ENCODE results near the gene DTNBP1.
"Not testable (repeated sequence)": the region's sequence is repeated elsewhere in the genome, so short reads cannot be mapped to it uniquely, and the experiment has no call there.

Gene DTNBP1

DNA sequence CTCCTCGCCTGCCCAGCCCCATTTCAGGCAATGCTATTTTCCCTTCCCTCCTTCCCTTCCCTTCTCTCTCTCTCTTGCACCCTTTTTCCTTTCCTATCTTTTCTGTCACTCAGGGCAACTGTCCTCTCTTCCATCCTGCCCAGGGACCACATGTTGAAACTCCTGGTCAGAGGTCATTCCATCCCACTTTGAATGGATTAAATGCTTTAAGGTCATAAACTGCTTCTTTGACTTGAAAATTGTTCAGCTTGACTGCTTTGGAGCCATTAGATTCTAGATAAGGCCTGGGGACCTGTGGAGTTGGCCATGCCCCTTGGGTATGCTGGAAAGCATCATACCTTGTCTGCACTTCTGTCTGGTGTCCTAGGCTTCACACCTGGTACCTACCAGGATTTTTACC is 106.1 kb downstream of the DTNBP1 start:
- DNase-seq (ENCODE audit: low read depth): no peak

DNA sequence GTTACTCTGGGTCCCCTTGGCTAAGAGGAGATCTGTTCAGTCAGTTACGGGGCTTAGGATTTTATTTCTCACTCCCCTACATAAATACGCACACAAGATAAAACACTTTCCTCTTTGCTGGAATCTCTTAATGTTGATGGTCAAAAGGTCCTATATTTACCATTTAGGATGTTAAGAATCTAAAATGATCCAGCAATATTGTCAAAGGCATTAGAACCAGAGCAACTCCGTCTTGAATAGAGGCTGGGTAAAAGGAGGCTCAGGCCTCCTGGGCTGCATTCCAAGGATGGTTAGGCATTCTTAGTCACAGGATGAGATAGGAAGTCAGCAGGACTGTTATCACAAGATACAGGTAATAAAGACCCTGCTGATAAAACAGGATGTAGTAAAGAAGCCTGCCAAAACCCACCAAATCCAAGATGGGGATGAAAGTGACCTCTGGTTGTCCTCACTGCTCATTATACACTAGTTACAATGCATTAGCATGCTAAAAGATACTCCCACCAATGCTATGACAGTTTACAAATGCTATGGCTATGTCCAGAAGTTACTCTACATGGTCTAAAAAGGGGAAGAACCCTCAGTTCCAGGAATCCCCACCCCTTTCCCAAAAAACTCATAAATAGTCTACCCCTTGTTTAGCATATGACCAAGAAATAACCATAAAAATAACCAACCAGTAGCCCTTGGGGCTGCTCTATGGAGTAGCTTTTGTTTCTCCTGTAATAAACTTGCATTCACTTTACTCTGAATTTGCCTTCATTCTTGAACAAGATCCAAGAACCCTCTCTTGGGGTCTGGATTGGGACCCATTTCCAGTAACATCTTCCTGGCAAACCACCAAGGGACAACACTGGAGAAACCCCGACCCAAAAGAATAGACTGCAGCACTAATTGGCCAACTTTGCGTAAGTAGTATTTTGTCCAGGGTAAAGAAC is 107.5 kb downstream of the DTNBP1 start:
- no peak for DNase-seq (ENCODE audit: low read depth)

DNA sequence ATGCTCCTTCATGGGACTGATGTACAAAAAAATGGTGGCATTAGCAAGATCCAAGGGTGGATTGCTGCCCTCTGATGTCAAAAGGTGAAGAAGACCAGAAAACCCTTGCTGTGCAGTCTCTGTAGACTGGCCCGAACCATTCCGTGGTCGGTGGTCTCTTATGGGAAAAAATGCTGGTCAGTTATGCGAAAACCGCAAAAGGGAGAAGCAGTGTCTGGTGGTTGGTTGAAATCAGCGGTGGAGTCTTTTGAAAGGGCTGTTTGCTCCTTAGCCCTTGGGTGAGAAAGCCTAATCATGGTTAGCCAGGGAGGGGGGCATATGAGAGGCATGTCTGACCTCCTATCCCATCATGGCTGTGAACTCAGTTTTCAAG is 108.1 kb downstream of the DTNBP1 start:
- DNase-seq (ENCODE audit: low read depth): no peak

GRCh38 chr6:15553736-15554294 is 109.0 kb downstream of the DTNBP1 start:
- no peak for DNase-seq (ENCODE audit: low read depth)

DNA sequence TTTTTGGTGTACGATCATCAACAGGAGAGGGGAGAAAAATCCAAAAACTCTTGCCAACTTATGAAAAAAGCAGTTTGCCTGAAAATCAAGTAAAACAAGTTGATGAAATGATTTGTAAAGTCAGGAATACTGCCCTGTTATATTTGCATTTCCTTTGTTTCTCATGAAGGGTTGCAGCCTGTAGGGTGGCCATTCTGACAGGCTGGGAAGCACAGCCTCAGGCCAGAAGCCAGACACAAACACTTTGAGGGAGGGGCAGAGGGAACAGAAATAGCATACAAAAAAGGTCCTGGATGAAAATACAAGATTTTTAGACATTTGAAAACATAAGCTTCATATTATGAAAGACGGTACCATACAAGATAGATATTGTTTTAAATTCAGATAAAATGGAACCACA is 109.8 kb downstream of the DTNBP1 start:
- no peak for DNase-seq (ENCODE audit: low read depth)

DNA sequence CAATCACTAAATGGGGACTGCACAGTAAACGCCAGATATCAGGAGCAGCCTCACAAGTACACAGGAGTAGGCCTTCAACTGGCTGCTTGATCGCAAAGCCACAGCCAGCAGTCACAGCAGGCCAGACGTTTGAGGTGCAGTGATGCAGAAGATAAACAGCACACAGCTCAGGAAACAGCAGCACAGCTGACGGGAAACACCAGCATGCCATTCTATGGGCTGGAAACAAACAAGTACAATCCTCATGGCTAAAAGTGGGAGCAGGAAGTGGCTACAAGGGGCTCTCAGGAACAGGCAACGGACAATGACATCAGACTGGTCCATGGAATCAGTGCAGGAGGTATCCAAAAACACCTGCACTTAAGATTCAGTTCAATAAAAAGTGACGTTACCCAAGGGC is 111.0 kb downstream of the DTNBP1 start:
- no peak for DNase-seq (ENCODE audit: low read depth)

- DNase-seq (ENCODE audit: low read depth): no peak
Observed at GRCh38 chr6:15551262-15551661, 111.6 kb downstream of the DTNBP1 start.

DNA sequence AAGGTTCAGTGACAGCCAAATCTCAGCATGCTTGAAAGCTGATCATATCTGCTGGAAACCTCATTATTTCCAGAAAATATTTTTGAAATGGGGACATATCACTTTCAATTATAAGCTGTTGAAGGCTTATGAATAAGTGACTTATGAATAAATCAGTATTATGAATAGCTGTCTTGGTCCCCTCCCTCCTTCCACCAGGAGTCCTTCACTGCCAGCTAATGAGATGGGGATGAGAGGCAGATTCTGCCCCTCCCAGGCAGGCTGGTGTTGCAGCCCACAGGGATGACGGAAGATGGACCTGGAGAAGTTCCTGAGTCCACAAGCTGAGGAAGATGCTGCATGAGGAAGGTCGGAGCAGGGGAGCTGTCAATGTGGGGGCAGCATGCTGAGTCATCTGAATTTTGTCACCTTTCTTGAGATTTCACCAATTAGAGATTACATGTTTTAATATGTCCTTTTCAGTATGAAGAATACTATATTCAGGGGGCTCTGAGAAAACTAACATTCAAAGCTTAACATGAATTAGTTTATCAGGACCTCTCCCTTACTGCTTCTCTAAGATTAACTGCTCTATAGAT is 112.2 kb downstream of the DTNBP1 start:
- DNase-seq (ENCODE audit: low read depth): no peak

DNA sequence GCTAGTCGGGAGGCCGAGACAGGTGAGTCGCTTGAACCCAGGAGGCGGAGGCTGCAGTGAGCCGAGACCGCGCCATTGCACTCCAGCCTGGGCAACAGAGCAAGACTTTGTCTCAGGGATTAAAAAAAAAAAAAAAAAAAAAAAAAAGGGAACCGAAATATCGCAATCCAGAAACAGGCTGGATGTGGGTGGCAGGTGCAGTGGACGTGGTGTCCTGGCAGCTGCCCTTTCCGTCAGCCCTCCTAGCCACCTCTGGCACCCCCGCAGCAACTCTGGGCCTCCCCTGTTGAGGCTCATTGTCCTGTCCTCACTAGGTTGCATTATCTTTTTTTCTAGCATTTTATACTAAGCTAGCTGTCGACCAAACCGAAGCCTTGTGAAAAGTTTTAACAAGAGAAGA is 113.5 kb downstream of the DTNBP1 start:
- DNase-seq (ENCODE audit: low read depth): no peak

GRCh38 chr6:15547400-15547799 is 115.4 kb downstream of the DTNBP1 start:
- no peak for DNase-seq (ENCODE audit: low read depth)

DNA sequence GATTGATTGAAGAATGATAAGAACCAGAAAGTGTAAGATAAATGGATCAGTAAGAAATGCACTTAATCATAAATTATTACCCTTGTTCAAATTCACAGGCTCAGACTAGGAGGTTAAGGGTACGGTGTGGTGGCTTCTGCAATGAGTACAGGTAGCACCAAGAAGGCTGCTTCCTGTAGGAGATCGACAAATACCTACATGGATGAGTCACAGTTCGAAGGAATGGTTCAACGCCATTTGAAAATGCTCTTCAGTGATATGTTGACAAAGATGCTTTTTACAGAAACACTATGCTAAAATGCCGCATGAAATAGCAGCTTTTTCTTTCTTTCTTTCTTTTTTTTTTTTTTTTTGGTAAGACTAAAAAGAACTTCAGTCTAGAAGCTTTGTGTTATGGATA is 116.2 kb downstream of the DTNBP1 start:
- no peak for DNase-seq (ENCODE audit: low read depth)

DNA sequence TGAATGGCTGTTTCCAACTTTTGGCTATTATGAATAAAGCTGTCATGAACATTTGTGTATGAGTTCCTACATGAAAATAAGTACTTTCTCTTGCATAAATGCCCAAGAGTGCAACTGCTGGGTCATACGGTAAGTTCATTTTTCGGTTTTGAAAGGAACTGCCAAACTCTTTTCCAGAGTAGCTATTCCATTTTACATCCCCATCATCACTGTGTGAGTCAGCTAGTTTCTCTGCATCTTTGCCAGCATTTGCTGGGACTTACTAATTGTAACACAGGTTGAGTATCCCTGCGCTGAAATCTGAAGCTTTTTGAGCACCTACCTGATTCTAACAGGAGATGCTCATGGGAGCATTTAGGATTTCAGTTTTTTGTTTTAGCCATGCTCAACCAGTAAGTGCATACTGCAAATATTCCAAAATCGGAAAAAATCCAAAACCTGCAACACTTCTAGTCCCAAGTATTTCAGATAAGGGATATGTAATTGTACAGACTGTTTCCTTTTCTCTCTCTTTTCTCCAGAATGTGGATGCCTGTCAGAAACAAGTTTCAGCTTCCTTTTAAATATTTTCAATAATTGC is 118.4 kb downstream of the DTNBP1 start:
- no peak for DNase-seq (ENCODE audit: low read depth)

- not testable (repeated sequence) for DNase-seq (ENCODE audit: low read depth)
Observed at GRCh38 chr6:15543332-15543917, 119.4 kb downstream of the DTNBP1 start.

- DNase-seq (ENCODE audit: low read depth): no peak
Observed at GRCh38 chr6:15539722-15540270, 123.0 kb downstream of the DTNBP1 start.

- no peak for DNase-seq (ENCODE audit: low read depth)
Observed at GRCh38 chr6:15538766-15539495, 123.9 kb downstream of the DTNBP1 start.

DNA sequence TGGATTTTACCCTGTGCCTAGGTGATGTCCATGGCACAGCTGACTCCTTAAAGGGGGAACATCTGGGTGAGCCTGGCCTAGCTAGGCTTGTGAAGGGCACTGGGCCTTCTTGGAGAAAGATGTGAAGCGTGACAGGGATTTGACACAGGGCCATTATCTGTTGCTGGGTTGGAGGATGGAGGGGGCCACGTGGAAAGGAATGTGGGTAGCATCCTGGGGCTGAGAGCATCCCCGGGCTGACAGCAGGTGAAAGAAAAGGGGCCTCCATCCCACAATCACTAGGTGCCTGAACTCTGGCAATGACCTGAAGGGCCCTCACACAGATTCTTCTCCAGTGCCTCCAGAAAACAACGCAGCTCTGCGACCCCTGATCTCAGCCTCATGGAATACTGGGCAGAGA is 124.7 kb downstream of the DTNBP1 start:
- no peak for DNase-seq (ENCODE audit: low read depth)

GRCh38 chr6:15536198-15536955 is 126.5 kb downstream of the DTNBP1 start:
- no peak for DNase-seq (ENCODE audit: low read depth)

DNA sequence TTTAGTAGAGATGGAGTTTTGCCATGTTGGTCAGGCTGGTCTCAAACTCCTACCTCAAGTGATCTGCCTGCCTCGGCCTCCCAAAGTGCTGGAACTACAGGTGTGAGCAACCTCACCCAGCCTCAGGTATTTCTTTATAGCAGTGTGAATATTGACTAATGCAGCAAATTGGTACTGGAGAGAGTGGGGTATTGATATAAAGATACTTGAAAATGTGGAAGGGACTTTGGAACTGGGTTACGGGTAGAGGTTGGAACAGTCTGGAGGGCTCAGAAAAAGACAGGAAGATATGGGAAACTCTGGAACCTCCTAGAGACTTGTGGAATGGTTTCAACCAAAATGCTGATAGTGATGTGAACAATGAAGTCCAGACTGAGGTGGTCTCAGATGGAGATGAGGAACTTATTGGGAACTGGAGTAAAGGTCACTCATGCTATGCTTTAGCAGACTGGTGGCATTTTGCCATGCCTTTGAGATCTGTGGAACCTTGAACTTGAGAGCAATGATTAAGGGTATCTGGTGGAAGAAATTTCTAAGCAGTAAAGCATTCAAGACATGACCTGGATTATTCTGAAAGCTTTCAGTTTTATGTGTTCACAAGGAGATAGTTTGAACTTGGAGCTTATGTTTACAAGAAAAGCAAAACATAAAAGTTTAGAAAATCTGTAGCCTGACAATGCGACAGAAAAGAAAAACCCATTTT is 127.2 kb downstream of the DTNBP1 start:
- DNase-seq (ENCODE audit: low read depth): no peak

DNA sequence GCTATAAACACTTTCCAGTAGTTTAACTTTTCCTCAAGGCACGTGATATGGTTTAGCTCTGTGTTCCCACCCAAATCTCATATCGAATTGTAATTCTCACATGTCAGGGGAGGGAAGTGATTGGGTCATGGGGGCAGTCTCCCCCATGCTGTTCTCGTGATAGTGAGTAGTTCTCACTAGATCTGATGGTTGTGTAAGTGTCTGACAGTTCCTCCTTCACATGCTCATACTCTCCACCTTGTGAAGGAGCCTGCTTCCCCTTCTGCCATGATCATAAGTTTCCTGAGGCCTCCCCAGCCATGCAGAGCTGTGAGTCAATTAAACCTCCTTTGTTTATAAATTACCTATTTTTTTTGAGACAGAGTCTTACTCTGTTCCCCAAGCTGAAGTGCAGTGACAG is 127.9 kb downstream of the DTNBP1 start:
- DNase-seq (ENCODE audit: low read depth): no peak

DNA sequence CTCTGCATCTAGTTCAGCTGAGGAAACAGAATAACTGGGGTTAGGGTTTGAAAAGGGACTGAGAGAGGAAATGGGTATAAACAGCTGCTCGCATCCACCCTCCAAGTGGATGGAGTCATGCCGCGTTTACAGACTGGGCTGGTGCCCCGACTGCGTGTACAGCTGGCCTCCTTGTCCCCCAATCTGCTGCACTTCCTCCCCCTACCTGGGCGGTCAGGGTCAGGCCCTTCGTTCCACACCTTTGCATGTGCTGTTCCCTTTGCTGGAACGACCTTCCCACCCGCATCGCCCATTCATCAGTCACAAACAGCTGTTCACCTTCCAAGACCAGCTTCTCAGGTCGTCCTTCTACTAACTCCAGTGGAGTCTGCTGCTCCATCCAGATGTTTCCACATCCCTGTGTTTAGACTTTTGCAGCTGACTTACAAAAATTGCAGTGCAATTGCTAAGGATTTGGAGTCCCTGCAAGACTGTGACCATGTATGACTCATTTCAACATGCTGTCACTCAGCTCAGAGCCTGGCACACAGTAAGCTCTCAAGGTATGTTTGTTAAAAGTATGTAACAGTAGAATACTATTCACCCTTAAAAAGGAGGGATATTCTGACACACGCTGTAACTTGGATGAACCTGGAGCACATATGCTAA is 129.3 kb downstream of the DTNBP1 start:
- no peak for DNase-seq (ENCODE audit: low read depth)

All from T-helper 22 cell (primary cell).